GM12892 (cell line): ENCODE results near the gene CUL9.

Experiments used
- POLR2A ChIP-seq: IDR thresholded peaks from 2 replicates; pipeline ENCODE4 v1.6.1; 2011; ENCODE audit warnings: low read depth, low read length, control low read depth
- POLR2AphosphoS5 ChIP-seq: IDR thresholded peaks from 2 replicates; pipeline ENCODE4 v1.6.1; 2011; ENCODE audit warnings: low read depth, low read length, control low read depth
- TAF1 ChIP-seq: IDR thresholded peaks from 2 replicates; pipeline ENCODE4 v1.6.1; 2011; ENCODE audit warnings: low read depth, mild to moderate bottlenecking, control low read depth, low read length, borderline replicate concordance

DNA sequence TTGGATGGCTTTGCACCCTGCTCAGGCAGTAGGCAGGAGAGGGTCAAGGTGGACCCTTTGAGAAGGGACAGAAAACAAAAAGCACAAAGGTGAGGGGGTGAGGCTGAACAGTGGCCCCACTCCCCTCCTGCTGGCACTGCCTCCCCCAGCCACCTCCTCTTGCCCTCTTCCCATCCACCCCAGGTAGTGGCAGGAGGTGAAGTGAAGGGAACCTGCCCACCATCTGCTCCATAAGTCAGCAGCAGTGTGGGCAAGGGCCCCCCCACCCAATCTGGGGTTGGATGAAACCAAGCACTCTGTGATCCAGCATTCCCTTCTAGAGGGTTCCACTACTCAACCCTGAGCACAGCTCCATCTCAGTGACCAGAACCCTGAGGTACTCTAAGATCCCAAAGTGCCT is 89.9 kb downstream of the CUL9 start:
- no peak for TF ChIP-seq POLR2A
- no peak for TF ChIP-seq TAF1
- TF ChIP-seq POLR2AphosphoS5 = no peak
